Measurements from ENCODE around the gene PRKAG2.

PRKAG2 gene

DNA sequence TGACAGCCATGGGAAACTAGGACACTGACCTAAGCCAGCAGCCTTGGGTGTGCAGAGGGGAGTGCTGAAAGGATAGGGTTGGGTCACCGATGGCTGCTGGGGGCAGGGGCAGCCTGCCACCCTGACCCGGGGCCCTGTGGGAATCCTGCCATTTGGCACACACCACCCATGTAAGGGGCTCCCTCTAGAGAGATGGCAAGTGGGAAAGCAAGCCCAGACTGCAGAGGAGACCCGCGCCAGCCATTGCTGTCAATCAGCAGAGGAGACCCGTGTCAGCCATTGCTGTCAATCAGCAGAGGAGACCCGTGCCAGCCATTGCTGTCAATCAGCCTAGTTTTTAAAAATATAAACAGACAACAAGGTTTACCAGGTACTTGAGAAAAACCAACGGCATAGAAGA is 27.4 kb upstream of the PRKAG2 start:
- TF ChIP-seq, protein P1, sequence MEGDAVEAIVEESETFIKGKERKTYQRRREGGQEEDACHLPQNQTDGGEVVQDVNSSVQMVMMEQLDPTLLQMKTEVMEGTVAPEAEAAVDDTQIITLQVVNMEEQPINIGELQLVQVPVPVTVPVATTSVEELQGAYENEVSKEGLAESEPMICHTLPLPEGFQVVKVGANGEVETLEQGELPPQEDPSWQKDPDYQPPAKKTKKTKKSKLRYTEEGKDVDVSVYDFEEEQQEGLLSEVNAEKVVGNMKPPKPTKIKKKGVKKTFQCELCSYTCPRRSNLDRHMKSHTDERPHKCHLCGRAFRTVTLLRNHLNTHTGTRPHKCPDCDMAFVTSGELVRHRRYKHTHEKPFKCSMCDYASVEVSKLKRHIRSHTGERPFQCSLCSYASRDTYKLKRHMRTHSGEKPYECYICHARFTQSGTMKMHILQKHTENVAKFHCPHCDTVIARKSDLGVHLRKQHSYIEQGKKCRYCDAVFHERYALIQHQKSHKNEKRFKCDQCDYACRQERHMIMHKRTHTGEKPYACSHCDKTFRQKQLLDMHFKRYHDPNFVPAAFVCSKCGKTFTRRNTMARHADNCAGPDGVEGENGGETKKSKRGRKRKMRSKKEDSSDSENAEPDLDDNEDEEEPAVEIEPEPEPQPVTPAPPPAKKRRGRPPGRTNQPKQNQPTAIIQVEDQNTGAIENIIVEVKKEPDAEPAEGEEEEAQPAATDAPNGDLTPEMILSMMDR (IDR thresholded peaks at IDR 0.05) = no peak
- peaks cover 20% of the 10 kb centered on the region for H3K27me3 ChIP-seq
- no peak overlapping the region for H3K4me3 ChIP-seq (ENCODE audit: low read depth in 1 of 2, low read length in 1 of 2)
- H3K4me1 ChIP-seq (ENCODE audit: control insufficient read depth in 1 of 2, insufficient read depth in 1 of 2, low read depth in 1 of 2, low read length in 1 of 2) = no peaks in the 10 kb centered on the region
- no peaks in the 10 kb centered on the region for H3K36me3 ChIP-seq
- H3K27ac ChIP-seq = no peak overlapping the region
- H3K9me3 ChIP-seq = no peaks in the 10 kb centered on the region

DNA sequence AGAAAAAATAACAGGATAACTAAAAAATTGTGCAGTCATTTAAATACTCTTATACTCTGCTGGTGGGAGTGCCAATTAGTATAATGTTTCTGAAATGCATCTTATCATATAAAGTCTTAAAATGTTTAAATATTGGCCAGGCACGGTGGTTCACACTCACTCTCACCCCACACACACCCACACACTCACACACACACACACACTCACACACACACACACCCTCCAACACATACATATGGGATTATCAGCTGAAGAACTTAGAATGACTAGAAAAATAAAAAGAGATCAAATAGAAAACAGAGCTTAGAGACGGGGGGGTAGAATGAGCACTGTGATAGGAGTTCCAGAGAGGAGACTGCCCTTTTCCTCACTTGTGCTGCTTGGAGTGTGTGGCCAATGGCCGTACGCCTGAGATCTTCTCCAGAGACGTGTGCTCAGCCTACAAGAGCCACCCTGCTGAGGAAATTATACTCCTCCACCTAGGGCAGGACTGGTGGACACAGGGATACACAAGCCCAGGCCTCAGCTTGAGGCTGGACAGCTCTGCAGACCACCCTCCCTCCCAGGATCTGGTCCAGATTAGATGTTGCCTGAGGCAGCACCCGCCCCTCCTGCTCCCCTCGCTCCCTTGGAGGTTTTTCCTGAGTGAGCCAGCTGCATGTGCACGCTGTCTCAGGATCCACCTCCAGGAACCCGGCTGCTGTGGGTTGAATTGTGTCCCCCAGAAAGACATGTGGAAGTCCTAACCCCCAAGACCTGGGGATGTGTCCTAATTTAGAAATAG is 26.5 kb upstream of the PRKAG2 start:
- TF ChIP-seq, protein P1 (IDR thresholded peaks at IDR 0.05) = no peak
- no peaks in the 10 kb centered on the region for H3K4me1 ChIP-seq (ENCODE audit: control insufficient read depth in 1 of 2, insufficient read depth in 1 of 2, low read depth in 1 of 2, low read length in 1 of 2)
- no peak overlapping the region for H3K4me3 ChIP-seq (ENCODE audit: low read depth in 1 of 2, low read length in 1 of 2)
- H3K9me3 ChIP-seq = no peaks in the 10 kb centered on the region
- H3K27me3 ChIP-seq = peaks cover 20% of the 10 kb centered on the region
- H3K27ac ChIP-seq = no peak overlapping the region
- no peaks in the 10 kb centered on the region for H3K36me3 ChIP-seq

DNA sequence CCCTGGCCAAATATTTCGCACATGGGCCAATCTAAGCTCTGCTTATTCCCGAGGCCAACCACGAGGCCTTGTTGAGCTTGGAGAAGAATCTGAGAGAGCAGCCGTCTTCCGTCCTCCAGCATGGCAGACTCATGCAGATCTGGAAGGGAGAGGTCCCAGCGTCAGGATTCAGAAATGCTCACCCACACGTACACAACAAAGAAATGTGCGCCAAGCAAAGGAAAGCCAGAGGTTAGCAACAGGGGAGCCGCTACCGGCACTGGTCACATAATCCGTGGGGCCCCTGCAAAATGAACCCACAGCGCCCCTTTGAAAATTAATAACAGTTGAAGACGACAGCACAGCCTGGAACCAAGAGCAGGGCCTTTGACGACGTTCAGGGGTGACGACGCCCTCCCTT is 25.4 kb upstream of the PRKAG2 start:
- H3K4me3 ChIP-seq (ENCODE audit: low read depth in 1 of 2, low read length in 1 of 2) = no peak overlapping the region
- H3K27me3 ChIP-seq = peaks cover 26% of the 10 kb centered on the region
- H3K4me1 ChIP-seq (ENCODE audit: control insufficient read depth in 1 of 2, insufficient read depth in 1 of 2, low read depth in 1 of 2, low read length in 1 of 2) = no peaks in the 10 kb centered on the region
- no peaks in the 10 kb centered on the region for H3K9me3 ChIP-seq
- no peaks in the 10 kb centered on the region for H3K36me3 ChIP-seq
- TF ChIP-seq, protein P1 (IDR thresholded peaks at IDR 0.05) = no peak
- H3K27ac ChIP-seq = no peak overlapping the region

DNA sequence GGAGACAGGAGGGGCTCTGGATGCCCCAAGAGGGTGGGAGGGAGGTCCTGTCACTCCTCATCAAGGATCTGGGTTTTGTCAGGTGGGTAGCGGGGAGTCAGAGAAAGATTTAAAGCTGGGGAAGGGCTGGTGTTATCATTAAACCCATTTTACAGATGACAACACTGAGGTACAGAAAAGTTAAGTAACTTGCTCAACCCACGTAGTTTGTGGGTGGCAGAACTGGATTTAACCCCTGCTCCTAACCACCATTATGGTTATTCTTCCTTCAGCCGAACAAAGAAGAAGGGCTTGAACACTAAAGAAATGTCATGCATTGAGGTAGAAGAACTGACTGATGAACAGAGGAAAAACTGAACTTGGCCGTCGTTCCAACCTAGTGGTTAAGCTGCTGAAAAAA is 24.9 kb upstream of the PRKAG2 start:
- H3K36me3 ChIP-seq = no peaks in the 10 kb centered on the region
- H3K4me3 ChIP-seq (ENCODE audit: low read depth in 1 of 2, low read length in 1 of 2) = no peak overlapping the region
- H3K27me3 ChIP-seq = peaks cover 26% of the 10 kb centered on the region
- no peak overlapping the region for H3K27ac ChIP-seq
- no peaks in the 10 kb centered on the region for H3K4me1 ChIP-seq (ENCODE audit: control insufficient read depth in 1 of 2, insufficient read depth in 1 of 2, low read depth in 1 of 2, low read length in 1 of 2)
- H3K9me3 ChIP-seq = no peaks in the 10 kb centered on the region
- TF ChIP-seq, protein P1 (IDR thresholded peaks at IDR 0.05) = no peak

DNA sequence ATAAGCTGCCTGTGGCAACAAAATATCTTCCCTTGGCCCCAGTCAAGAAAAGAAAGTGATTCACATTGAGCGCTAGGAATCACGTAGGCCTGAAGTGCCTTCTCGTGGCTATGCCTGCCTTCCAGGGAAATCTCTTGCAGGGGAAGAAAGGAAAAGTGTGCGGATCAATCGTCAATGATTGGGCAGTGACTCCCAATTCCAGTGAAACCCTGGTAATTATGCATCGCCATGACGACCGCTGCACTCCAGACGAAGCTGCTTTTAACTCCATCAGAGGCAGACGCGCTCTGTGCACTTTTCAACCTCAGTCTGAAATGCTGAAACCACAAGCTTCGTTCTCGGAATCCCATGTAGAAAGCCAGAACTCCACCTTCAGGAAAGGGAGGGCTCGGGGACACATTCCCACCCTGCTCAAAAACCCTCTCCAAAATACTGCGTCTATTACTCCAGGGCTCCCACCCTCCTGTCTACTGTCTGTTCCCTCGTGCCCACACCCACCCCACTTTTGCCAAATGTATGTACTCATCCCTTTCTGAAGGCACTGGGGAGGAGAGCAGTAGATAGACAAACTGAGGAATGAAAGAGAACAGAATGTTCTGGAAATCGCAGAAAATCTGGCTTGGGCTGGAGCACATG is 24.2 kb upstream of the PRKAG2 start:
- no peaks in the 10 kb centered on the region for H3K9me3 ChIP-seq
- H3K27me3 ChIP-seq = peaks cover 22% of the 10 kb centered on the region
- H3K27ac ChIP-seq = no peak overlapping the region
- TF ChIP-seq, protein P1 (IDR thresholded peaks at IDR 0.05) = no peak
- no peaks in the 10 kb centered on the region for H3K36me3 ChIP-seq
- no peaks in the 10 kb centered on the region for H3K4me1 ChIP-seq (ENCODE audit: control insufficient read depth in 1 of 2, insufficient read depth in 1 of 2, low read depth in 1 of 2, low read length in 1 of 2)
- no peak overlapping the region for H3K4me3 ChIP-seq (ENCODE audit: low read depth in 1 of 2, low read length in 1 of 2)

All from neutrophil (primary cell).